Measurements from ENCODE around the gene GPR152. TPM values are rescaled to one million over a fixed set of nuclear protein-coding genes. Genes with fewer than 3 reads are reported as not detected.
"Not testable (repeated sequence)": the region's sequence is repeated elsewhere in the genome, so short reads cannot be mapped to it uniquely, and the experiment has no call there.

Gene GPR152
- total RNA-seq, 1 experiment from 2014 or later: not detected

DNA sequence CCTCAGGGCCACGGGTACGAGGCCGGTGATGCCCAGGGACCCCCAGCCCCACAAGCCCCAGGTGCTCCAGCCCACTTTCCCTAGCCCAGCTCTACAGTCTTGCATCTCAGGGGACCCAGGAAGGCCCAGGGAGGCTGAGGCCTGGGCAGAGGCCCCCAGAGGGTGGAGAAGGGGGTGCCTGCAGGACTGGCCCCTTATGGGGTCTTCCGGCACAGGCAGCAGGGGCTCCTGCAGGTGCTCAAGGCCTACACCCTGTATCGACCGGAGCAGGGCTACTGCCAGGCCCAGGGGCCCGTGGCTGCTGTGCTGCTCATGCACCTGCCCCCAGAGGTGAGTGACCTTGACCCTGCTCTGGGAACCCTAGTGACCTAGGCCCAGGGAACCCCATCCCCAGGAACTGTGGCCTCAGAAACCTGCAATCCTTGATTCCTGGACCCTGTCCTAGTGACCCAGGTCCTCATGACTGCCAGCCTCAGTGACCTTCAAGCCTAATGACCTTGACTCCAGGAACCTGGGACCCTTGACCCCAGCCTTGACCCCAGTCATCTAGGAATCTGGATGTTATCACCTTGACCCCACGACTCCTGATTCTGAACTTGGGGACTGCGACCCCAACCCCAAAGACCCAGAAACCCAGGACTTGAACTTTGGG is 46.7 kb downstream of the GPR152 start:
- Mint-ChIP-seq H3K4me1 (ENCODE audit: low read depth, unreplicated experiment) (no peaks in the 10 kb centered on the region), H3K9me3 (ENCODE audit: low read depth, unreplicated experiment) (no peaks in the 10 kb centered on the region), H3K27ac (ENCODE audit: unreplicated experiment) (no peak overlapping the region), H3K4me3 (ENCODE audit: low read depth, unreplicated experiment) (no peak overlapping the region), H3K27me3 (ENCODE audit: unreplicated experiment) (peaks cover 7% of the 10 kb centered on the region), H3K36me3 (ENCODE audit: insufficient read depth, unreplicated experiment) (peaks cover 13% of the 10 kb centered on the region)
- TF ChIP-seq, protein P1, sequence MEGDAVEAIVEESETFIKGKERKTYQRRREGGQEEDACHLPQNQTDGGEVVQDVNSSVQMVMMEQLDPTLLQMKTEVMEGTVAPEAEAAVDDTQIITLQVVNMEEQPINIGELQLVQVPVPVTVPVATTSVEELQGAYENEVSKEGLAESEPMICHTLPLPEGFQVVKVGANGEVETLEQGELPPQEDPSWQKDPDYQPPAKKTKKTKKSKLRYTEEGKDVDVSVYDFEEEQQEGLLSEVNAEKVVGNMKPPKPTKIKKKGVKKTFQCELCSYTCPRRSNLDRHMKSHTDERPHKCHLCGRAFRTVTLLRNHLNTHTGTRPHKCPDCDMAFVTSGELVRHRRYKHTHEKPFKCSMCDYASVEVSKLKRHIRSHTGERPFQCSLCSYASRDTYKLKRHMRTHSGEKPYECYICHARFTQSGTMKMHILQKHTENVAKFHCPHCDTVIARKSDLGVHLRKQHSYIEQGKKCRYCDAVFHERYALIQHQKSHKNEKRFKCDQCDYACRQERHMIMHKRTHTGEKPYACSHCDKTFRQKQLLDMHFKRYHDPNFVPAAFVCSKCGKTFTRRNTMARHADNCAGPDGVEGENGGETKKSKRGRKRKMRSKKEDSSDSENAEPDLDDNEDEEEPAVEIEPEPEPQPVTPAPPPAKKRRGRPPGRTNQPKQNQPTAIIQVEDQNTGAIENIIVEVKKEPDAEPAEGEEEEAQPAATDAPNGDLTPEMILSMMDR (IDR thresholded peaks at IDR 0.05; ENCODE audit: unreplicated experiment): no peak
- BruUV-seq (replicated peaks): no TSS peak
- CTCF ChIA-PET: no interaction called here
- no peak for DNase-seq
- intact Hi-C loops (cut with micrococcal nuclease; ENCODE audit: unreplicated experiment): no loop called here

DNA sequence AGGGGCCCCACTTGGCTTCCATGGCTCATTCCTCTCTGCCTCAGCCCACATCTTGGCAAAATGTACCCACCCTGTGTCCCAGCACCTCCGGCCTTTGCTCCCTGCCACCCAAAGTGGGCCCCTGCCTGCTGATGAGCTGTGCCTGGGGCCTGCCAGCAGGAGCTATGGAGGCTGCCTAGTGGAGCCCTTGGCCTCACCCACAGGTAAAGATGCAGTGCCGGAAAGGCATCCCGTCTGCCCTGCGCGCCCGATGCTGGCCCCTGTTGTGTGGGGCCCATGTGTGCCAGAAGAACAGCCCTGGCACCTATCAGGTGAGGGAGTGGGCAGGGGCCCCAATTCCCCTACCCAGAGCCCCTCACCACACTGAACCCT is 47.3 kb downstream of the GPR152 start:
- Mint-ChIP-seq H3K36me3 (ENCODE audit: insufficient read depth, unreplicated experiment) (peaks cover 19% of the 10 kb centered on the region), H3K4me3 (ENCODE audit: low read depth, unreplicated experiment) (no peak overlapping the region), H3K9me3 (ENCODE audit: low read depth, unreplicated experiment) (no peaks in the 10 kb centered on the region), H3K4me1 (ENCODE audit: low read depth, unreplicated experiment) (no peaks in the 10 kb centered on the region), H3K27ac (ENCODE audit: unreplicated experiment) (no peak overlapping the region), H3K27me3 (ENCODE audit: unreplicated experiment) (peaks cover under 1% of the 10 kb centered on the region)
- BruUV-seq (replicated peaks): no TSS peak
- intact Hi-C loops (cut with micrococcal nuclease; ENCODE audit: unreplicated experiment): no loop called here
- CTCF ChIA-PET: no interaction called here
- TF ChIP-seq, protein P1 (IDR thresholded peaks at IDR 0.05; ENCODE audit: unreplicated experiment): no peak
- no peak for DNase-seq

DNA sequence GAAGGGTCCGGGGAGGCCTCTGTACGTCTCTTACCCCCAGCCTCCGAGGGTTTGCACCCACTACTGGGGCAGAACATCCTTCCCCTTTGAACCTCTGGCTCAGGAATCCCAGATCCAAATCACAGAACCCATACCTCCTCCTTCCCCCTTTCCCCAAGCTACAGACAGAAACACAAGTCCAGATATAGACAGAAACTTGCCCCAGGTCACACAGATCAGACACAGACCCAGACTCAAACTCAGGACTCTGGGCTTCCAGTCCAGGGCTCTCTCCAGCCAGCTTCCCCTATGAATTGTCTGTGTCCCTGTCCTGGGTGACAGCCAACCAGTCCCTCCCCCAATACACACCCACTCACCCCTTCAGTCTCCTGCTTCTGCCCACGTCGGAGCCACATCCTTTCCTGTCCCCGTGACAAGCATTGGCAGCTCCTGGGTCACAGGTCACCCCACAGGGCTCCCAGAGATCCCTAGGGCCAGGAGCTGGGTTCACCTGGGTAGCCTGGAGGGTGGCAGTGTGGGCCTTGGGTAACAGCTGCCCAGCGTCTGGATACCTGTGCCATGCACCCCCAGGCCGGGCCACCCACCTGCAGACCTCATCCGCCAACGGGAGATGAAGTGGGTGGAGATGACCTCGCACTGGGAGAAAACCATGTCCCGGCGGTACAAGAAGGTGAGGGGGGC is 47.9 kb downstream of the GPR152 start:
- H3K27me3 Mint-ChIP-seq (ENCODE audit: unreplicated experiment): no peaks in the 10 kb centered on the region
- no peak overlapping the region for H3K4me3 Mint-ChIP-seq (ENCODE audit: low read depth, unreplicated experiment)
- H3K27ac Mint-ChIP-seq (ENCODE audit: unreplicated experiment): no peak overlapping the region
- intact Hi-C loops (cut with micrococcal nuclease; ENCODE audit: unreplicated experiment): no loop called here
- CTCF ChIA-PET: no interaction called here
- BruUV-seq (replicated peaks): no TSS peak
- no peak for DNase-seq
- H3K4me1 Mint-ChIP-seq (ENCODE audit: low read depth, unreplicated experiment): no peaks in the 10 kb centered on the region
- no peaks in the 10 kb centered on the region for H3K9me3 Mint-ChIP-seq (ENCODE audit: low read depth, unreplicated experiment)
- TF ChIP-seq, protein P1 (IDR thresholded peaks at IDR 0.05; ENCODE audit: unreplicated experiment): no peak
- H3K36me3 Mint-ChIP-seq (ENCODE audit: insufficient read depth, unreplicated experiment): peaks cover 20% of the 10 kb centered on the region

DNA sequence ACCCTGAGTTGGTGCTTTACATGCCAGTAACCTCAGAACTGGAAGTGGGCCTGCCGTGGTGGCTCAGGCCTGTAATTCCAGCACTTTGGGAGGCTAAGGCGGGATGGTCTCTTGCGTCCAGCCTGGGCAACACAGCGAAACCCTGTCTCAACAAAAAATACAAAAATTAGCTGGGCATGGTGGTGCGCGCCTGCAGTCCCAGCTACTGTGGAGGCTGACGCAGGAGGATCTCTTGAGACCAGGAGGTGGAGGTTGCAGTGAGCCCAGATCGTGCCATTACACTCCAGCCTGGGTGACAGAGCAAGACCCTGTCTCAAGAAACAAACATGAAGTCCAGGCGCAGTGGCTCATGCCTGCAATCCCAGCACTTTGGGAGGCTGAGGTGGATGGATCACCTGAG is 49.4 kb downstream of the GPR152 start:
- H3K27me3 Mint-ChIP-seq (ENCODE audit: unreplicated experiment); H3K27ac Mint-ChIP-seq (ENCODE audit: unreplicated experiment); H3K9me3 Mint-ChIP-seq (ENCODE audit: low read depth, unreplicated experiment); H3K4me1 Mint-ChIP-seq (ENCODE audit: low read depth, unreplicated experiment); DNase-seq; CTCF ChIA-PET; BruUV-seq (replicated peaks); H3K4me3 Mint-ChIP-seq (ENCODE audit: low read depth, unreplicated experiment); intact Hi-C loops (cut with micrococcal nuclease; ENCODE audit: unreplicated experiment): not testable (repeated sequence)
- H3K36me3 Mint-ChIP-seq (ENCODE audit: insufficient read depth, unreplicated experiment): peaks cover 33% of the 10 kb centered on the region

DNA sequence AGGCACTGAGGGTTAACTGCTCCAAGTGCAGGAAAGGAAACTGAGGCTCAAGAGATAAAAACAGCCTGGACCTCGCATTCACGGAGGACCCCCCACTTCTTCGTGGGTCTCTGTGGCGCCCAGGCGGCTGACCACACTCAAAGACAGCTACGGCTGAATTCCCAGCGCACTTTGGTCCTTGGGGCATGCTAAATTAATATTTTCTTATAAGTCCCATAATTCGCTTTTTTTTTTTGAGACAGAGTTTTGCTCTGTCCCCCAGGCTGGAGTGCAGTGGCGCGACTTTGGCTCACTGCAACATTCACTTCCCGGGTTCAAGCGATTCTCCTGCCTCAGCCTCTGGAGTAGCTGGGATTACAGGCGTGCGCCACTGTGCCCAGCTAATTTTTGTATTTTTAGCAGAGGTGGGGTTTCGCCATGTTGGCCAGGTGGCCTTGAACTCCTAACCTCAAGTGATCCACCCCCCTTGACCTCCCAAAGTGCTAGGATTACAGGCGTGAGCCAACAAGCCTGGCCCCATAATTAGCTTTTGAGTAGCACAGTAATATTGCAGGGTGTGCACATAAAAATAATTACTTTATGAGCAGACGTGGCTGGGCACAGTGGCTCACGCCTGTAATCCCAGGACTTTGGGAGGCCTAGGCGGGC is 50.2 kb downstream of the GPR152 start:
- H3K4me3 Mint-ChIP-seq (ENCODE audit: low read depth, unreplicated experiment); intact Hi-C loops (cut with micrococcal nuclease; ENCODE audit: unreplicated experiment); DNase-seq; BruUV-seq (replicated peaks); H3K9me3 Mint-ChIP-seq (ENCODE audit: low read depth, unreplicated experiment); H3K4me1 Mint-ChIP-seq (ENCODE audit: low read depth, unreplicated experiment); H3K27me3 Mint-ChIP-seq (ENCODE audit: unreplicated experiment); H3K27ac Mint-ChIP-seq (ENCODE audit: unreplicated experiment): not testable (repeated sequence)
- CTCF ChIA-PET: interaction anchor here (1.0 to 2.1 kb wide), 12 partner anchors 13 to 227 kb away, joined by 3 to 12 read pairs (median 4); partner anchors contain the start of genes AIP, PITPNM1 and POLD4
- peaks cover 40% of the 10 kb centered on the region for H3K36me3 Mint-ChIP-seq (ENCODE audit: insufficient read depth, unreplicated experiment)
